Suprapubic skin (tissue), 4 donors: ENCODE measurements around the gene PLA2G2D.

Source experiments
- CTCF ChIP-seq, 2 donors: fragments of 200-600 bp in 1 of 2; fragments of 450-650 bp in 1 of 2; sonication (generic) in 1 of 2; IDR thresholded peaks; one replicate each; pipeline ENCODE4 v1.5.1; 2016 to 2019; ENCODE audit warnings: antibody characterized with exemption in 2 of 2, mild to moderate bottlenecking in 1 of 2, moderate library complexity in 1 of 2
- POLR2A ChIP-seq, 2 donors: fragments of 450-650 bp; IDR thresholded peaks; one replicate each; pipeline ENCODE4 v1.6.1; 2017; ENCODE audit warnings: antibody characterized with exemption in 2 of 2, mild to moderate bottlenecking in 2 of 2, moderate library complexity in 2 of 2
- POLR2AphosphoS5 ChIP-seq, 3 donors: sonication (generic); formaldehyde crosslinking; IDR thresholded peaks; one replicate each; pipeline ENCODE4 v1.6.1; 2017; ENCODE audit warnings: antibody characterized with exemption in 3 of 3

- TF ChIP-seq CTCF (IDR thresholded peaks at IDR 0.05) (no peak), POLR2A (IDR thresholded peaks at IDR 0.05) (no peak), POLR2AphosphoS5 (IDR thresholded peaks at IDR 0.05) (no peak)
These were observed 49.5 kb upstream of the PLA2G2D start for GRCh38 chr1:20168564-20169491.
